SK-N-MC (cell line): Measurements from ENCODE around the gene HNRNPUL2.

ENCODE experiments used
- DNase-seq: peaks from one replicate; pipeline ENCODE4 v3.0.0-alpha.2; 2011; ENCODE audit warnings: low read depth, low spot score
- H3K27ac ChIP-seq: fragments of 200-600 bp; sonication (generic); 2 replicates; pipeline ENCODE4 v1.5.1; 2016; ENCODE audit warnings: mixed run types
- H3K36me3 ChIP-seq: fragments of 200-600 bp; sonication (generic); 2 replicates; pipeline ENCODE4 v1.6.1; 2017; ENCODE audit warnings: antibody characterized with exemption, low read length, mixed read lengths; ENCODE audit not compliant: insufficient read depth
- H3K4me3 ChIP-seq: fragments of 200-600 bp; sonication (generic); 2 replicates; pipeline ENCODE4 v1.5.1; 2016
- H3K9ac ChIP-seq: fragments of 200-600 bp; sonication (generic); 2 replicates; pipeline ENCODE4 v1.8.0; 2017; ENCODE audit warnings: mixed run types, mixed read lengths; ENCODE audit not compliant: insufficient read length
- H3K9me3 ChIP-seq: fragments of 200-600 bp; sonication (generic); 2 replicates; pipeline ENCODE4 v1.6.1; 2017; ENCODE audit warnings: low read depth, mild to moderate bottlenecking, antibody characterized with exemption, low read length, moderate library complexity, mixed read lengths
- EZH2 ChIP-seq: fragments of 200-600 bp; sonication (generic); IDR thresholded peaks from one replicate; pipeline ENCODE4 v1.6.1; 2017; ENCODE audit warnings: antibody characterized with exemption
- FOXP2 ChIP-seq: optimal IDR thresholded peaks from 2 replicates; pipeline ENCODE3; 2011; ENCODE audit warnings: mild to moderate bottlenecking, moderate library complexity; ENCODE audit not compliant: insufficient read depth; ENCODE audit errors: extremely low read length, control extremely low read depth
- POLR2AphosphoS5 ChIP-seq: IDR thresholded peaks from 2 replicates; pipeline ENCODE4 v1.6.1; 2012; ENCODE audit warnings: mild to moderate bottlenecking, low read depth, low read length, borderline replicate concordance

The HNRNPUL2 gene

GRCh38 chr11:62716816-62717215, 10.4 kb downstream of the HNRNPUL2 start:
- Histone ChIP-seq H3K9me3 (no peaks in the 10 kb centered on the region), H3K36me3 (peaks cover 96% of the 10 kb centered on the region), H3K27ac (peak overlapping the region; percentile 80), H3K4me3 (peak overlapping the region; percentile 10; the same call in 1 of the 2 replicates), H3K9ac (peak overlapping the region; percentile 35)
- DNase-seq = no peak
- TF ChIP-seq EZH2 (no peak), FOXP2 (no peak), POLR2AphosphoS5 (no peak)

- TF ChIP-seq POLR2AphosphoS5 = no peak
- Histone ChIP-seq H3K9me3 (no peaks in the 10 kb centered on the region), H3K36me3 (peaks cover 95% of the 10 kb centered on the region), H3K9ac (peak overlapping the region; percentile 35), H3K27ac (peak overlapping the region; percentile 80), H3K4me3 (peak overlapping the region; percentile 10; the same call in 1 of the 2 replicates)
- no peak for DNase-seq
Measured at GRCh38 chr11:62716206-62716605, 11.1 kb downstream of the HNRNPUL2 start.

DNA sequence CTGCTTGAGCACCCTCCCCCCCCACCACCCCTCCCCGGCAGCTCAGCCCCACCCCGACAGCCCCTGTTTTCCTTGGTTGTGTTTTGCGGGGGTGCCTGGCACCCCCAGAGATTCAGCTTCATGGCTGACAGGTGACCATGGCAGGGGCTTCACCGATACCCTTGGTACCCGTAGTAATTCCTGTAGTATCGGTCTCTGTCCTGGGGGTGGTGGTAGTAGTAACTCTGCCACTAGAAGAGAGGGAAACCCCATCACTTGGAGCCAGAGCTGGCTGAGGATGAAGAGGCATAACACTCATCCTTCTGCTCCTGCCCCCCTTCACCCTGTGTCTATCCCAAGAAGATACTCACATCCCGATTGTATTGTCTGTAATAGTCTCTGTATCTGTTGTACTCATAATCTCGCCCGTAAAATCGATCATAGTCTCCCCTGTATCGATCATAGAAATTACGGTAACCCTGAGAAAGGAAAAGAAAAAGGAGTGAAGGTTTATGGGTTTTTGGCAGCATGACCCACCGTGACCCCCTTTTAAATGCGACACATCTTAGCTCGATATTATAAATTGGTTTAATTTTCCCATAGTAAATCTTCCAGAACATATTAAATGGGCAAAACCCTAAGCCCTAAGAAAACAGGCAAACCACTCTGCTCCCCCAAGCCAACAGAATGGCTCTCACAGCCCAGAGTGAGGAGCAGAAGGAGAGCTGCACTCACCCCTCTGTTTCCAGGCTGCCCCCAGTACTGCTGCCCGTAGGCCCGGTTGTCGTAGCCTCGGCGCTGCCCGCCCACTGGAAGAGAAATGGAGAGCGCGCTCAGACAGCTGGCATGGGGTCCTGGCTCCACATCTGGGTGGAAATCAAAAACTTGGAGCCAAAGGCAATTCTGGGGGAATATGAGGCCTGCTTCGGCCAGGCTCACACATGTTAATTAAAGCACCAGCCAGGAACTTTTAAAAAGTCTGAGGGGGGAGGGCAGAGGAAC, 11.8 kb downstream of the HNRNPUL2 start:
- no peak overlapping the region for H3K4me3 ChIP-seq
- H3K9ac ChIP-seq = peak overlapping the region; percentile 35
- no peaks in the 10 kb centered on the region for H3K9me3 ChIP-seq
- no peak for DNase-seq
- TF ChIP-seq POLR2AphosphoS5 (no peak), EZH2 (no peak), FOXP2 (no peak)
- H3K36me3 ChIP-seq = peaks cover 95% of the 10 kb centered on the region
- H3K27ac ChIP-seq = peak overlapping the region; percentile 80

- TF ChIP-seq EZH2 (no peak), FOXP2 (no peak), POLR2AphosphoS5 (no peak)
- no peak overlapping the region for H3K4me3 ChIP-seq
- no peak overlapping the region for H3K9ac ChIP-seq
- H3K27ac ChIP-seq = peak overlapping the region; percentile 70
- no peak for DNase-seq
- no peaks in the 10 kb centered on the region for H3K9me3 ChIP-seq
- H3K36me3 ChIP-seq = peaks cover 86% of the 10 kb centered on the region
Measured at GRCh38 chr11:62713343-62713742, 13.9 kb downstream of the HNRNPUL2 start.

- H3K4me3 ChIP-seq = no peak overlapping the region
Measured at GRCh38 chr11:62712861-62713260, 14.4 kb downstream of the HNRNPUL2 start.

GRCh38 chr11:62712276-62712812, 14.9 kb downstream of the HNRNPUL2 start:
- Histone ChIP-seq H3K9ac (no peak overlapping the region), H3K9me3 (no peaks in the 10 kb centered on the region), H3K27ac (peak overlapping the region; percentile 70; the same call in 1 of the 2 replicates), H3K36me3 (peaks cover 81% of the 10 kb centered on the region), H3K4me3 (no peak overlapping the region)
- no peak for TF ChIP-seq EZH2
- no peak for DNase-seq

More at GRCh38 chr11:62712861-62713260, 14.4 kb downstream of the HNRNPUL2 start:
- Histone ChIP-seq H3K27ac (peak overlapping the region; percentile 70; the same call in 1 of the 2 replicates), H3K9me3 (no peaks in the 10 kb centered on the region), H3K9ac (no peak overlapping the region), H3K36me3 (peaks cover 82% of the 10 kb centered on the region)
- no peak for TF ChIP-seq EZH2
- no peak for TF ChIP-seq POLR2AphosphoS5
- no peak for TF ChIP-seq FOXP2
- DNase-seq = no peak

DNA sequence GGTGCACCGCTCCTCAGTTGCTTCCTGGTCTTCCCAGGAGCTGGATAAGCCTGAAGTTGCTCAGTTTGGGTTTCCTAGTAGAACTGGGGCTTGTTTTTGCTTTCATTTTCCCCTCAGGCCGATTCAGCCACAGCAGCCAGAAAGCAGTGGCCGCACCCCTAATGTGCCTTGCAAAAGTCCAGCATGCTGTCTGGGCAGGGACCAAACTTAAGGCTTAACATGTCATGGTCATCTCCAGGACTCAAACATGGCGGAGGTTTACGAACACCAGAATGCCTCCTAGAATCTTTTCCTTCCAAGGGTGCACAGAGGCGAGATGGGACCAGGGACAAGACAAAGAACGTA, 17.3 kb downstream of the HNRNPUL2 start:
- Histone ChIP-seq H3K9me3 (no peaks in the 10 kb centered on the region), H3K36me3 (peaks cover 61% of the 10 kb centered on the region), H3K4me3 (peak overlapping the region; percentile 59), H3K9ac (peak overlapping the region; percentile 61), H3K27ac (peak overlapping the region; percentile 92)
- DNase-seq = no peak
- TF ChIP-seq EZH2 (no peak), POLR2AphosphoS5 (no peak), FOXP2 (no peak)

DNA sequence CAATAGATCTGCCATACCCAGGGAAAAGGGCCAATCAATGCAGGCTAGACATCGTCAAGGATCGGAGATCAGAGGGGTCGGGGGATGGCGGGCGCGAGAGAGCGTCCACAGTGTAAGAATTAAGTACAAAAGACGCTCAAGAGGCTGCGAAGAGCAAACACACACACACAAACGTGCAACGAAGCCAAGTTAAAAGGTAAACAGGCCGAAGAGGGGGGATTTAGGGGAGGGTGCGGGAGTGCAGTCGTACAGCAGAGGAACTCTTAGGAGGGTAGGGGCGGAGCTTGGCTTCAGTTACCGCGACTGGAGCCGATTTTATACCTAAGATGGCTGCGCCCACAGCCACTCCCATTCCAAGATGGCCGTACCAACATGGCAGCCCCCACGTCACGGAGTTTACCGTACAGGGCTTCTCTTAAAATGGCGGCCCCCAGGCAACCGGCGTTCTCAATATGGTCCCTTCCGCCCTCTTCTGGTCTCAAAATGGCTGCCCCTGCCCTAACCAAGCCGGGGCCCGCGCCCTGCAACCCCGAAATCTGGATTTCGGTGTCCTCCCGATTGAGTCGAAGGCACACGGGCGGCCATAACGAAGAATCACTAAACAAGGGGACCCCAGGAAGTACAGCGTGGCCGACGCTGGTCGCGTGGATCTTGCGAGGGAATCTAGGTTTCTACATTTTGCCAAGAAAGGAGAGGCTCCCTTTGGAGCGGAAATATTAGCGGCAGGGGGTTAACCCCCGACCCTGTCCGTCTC, 17.8 kb downstream of the HNRNPUL2 start:
- Histone ChIP-seq H3K9me3 (no peaks in the 10 kb centered on the region), H3K4me3 (peak overlapping the region; percentile 67), H3K27ac (peak overlapping the region; percentile 92), H3K9ac (peak overlapping the region; percentile 61), H3K36me3 (peaks cover 61% of the 10 kb centered on the region)
- DNase-seq = peak; percentile 78
- no peak for TF ChIP-seq FOXP2
- TF ChIP-seq POLR2AphosphoS5 = peak; percentile 69
- no peak for TF ChIP-seq EZH2
